GM23248 (cell line): Measurements from ENCODE around the gene TTLL5.

Experiments used
- EZH2 ChIP-seq: fragments of 200-600 bp; sonication (generic); IDR thresholded peaks from 2 replicates; pipeline ENCODE4 v1.6.1; 2018; ENCODE audit warnings: antibody characterized with exemption, mild to moderate bottlenecking; ENCODE audit not compliant: insufficient read depth, poor library complexity, severe bottlenecking
- EZH2phosphoT487 ChIP-seq: fragments of 200-600 bp; sonication (generic); IDR thresholded peaks from 2 replicates; pipeline ENCODE4 v1.6.1; 2018; ENCODE audit warnings: antibody characterized with exemption, moderate library complexity, mild to moderate bottlenecking, low read depth; ENCODE audit not compliant: insufficient read depth

DNA sequence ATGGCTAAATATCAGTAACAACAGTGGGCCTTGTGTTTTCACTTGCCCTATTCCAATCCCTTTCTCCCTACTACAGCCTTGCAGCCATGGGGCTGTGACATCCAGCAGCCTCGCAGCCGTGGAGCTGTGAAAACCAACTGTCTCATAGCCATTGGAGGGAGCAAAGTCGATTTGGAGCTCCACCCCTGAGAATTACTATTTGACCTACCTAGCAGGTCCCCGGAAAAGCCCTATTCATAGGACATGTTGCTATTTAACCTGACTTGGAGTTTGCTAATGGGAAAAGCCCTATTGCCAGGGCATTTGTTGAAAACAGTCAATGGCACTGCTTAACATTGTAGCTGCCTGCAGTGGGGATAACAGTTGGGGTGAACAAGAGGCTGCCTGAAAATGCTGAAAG is 33.6 kb upstream of the TTLL5 start:
- no peak for TF ChIP-seq EZH2
- TF ChIP-seq EZH2phosphoT487: no peak
